HepG2 (cell line): ENCODE data around the gene ZNF326. TPM values are rescaled to one million over a fixed set of nuclear protein-coding genes. Genes with fewer than 3 reads are reported as not detected.

ENCODE experiments used
- ATAC-seq: fragments of 200-7000 bp; cut with Tn5 transposase; 3 replicates; pipeline ENCODE4 v1.9.1; 2020; ENCODE audit warnings: mild to moderate bottlenecking, moderate library complexity
- BruUV-seq: library from RNA; stranded (reverse); fragments of 400-500 nt; replicated peaks from 2 replicates; lab custom pipeline; 2021; lab: Mats Ljungman, UMichigan
- CTCF ChIA-PET: fragments of 300-600 bp; formaldehyde crosslinking; extraction: SDS; loops from one replicate; lab custom pipeline; 2021; ENCODE audit warnings: low total read pairs, inconsistent platforms, low intra/inter-chr PET ratio; lab: Yijun Ruan, JAX
- POLR2A ChIA-PET: fragments of 350-600 bp; sonication (Branson Sonifier 250); formaldehyde crosslinking; loops from one replicate; lab custom pipeline; 2020; ENCODE audit warnings: antibody characterized with exemption, inconsistent platforms; lab: Yijun Ruan, JAX
- DNase-seq: peaks from one replicate; pipeline ENCODE4 v3.0.0-alpha.2; 2015; ENCODE audit warnings: low spot score
- FAIRE-seq: peaks from 3 replicates; lab custom pipeline; 2011; peaks lifted over from hg19 to GRCh38; lab: Jason Lieb, UNC
- H2AFZ ChIP-seq: one replicate; pipeline ENCODE4 v1.6.1; 2011; ENCODE audit warnings: low read length, inconsistent platforms
- H3K27ac ChIP-seq: fragments of 300-600 bp; 3 replicates; pipeline ENCODE4 v1.8.0; 2011; ENCODE audit warnings: mixed run types, mild to moderate bottlenecking, mixed read lengths, low read length, inconsistent platforms; ENCODE audit not compliant: insufficient read depth; ENCODE audit errors: extremely low read length
- H3K27me3 ChIP-seq, 2 experiments: fragments of 200-600 bp in 1 of 2; 2 replicates in 1 of 2; 3 replicates in 1 of 2; pipeline versions ENCODE4 v1.6.0 to v1.8.0; 2011; ENCODE audit warnings: low read length in 2 of 2, mild to moderate bottlenecking in 2 of 2, moderate library complexity in 2 of 2, inconsistent platforms in 1 of 2; ENCODE audit not compliant: insufficient read depth in 2 of 2, control insufficient read depth in 1 of 2
- H3K36me3 ChIP-seq, 2 experiments: fragments of 200-600 bp in 1 of 2; replicated peaks in 1 of 2; 2 replicates in 1 of 2; 3 replicates in 1 of 2; pipeline versions ENCODE4 v1.5.1 to v1.8.0; 2011; ENCODE audit warnings: low read length in 2 of 2, inconsistent platforms in 1 of 2; ENCODE audit not compliant: insufficient read depth in 2 of 2, control insufficient read depth in 1 of 2
- H3K4me1 ChIP-seq: 2 replicates; pipeline ENCODE4 v1.5.1; 2012; ENCODE audit warnings: low read length, inconsistent platforms; ENCODE audit not compliant: insufficient read depth
- H3K4me2 ChIP-seq: 2 replicates; pipeline ENCODE4 v1.6.0; 2011; ENCODE audit warnings: low read depth, low read length, inconsistent platforms
- H3K4me3 ChIP-seq, 3 experiments: fragments of 200-600 bp in 1 of 3; sonication (generic), shearing (Covaris generic) in 1 of 3; replicated peaks in 1 of 3; 2 replicates each; pipeline ENCODE4 v1.5.1; 2011 to 2016; ENCODE audit warnings: low read length in 3 of 3, inconsistent platforms in 2 of 3, low read depth in 2 of 3, mild to moderate bottlenecking in 2 of 3, control low read depth in 1 of 3, mixed read lengths in 1 of 3; ENCODE audit not compliant: insufficient read depth in 1 of 3
- H3K79me2 ChIP-seq: one replicate; pipeline ENCODE4 v1.6.1; 2011; ENCODE audit warnings: low read length, inconsistent platforms; ENCODE audit not compliant: insufficient read depth
- H3K9ac ChIP-seq: 2 replicates; pipeline ENCODE4 v1.6.0; 2011; ENCODE audit warnings: mild to moderate bottlenecking, low read depth, low read length, inconsistent platforms; ENCODE audit not compliant: insufficient read depth
- H3K9me3 ChIP-seq: 2 replicates; pipeline ENCODE4 v1.5.1; 2012; ENCODE audit warnings: mild to moderate bottlenecking, low read length
- H4K20me1 ChIP-seq: 2 replicates; pipeline ENCODE4 v1.6.0; 2011; ENCODE audit warnings: inconsistent platforms, mild to moderate bottlenecking, low read length, moderate library complexity; ENCODE audit not compliant: insufficient read depth
- ARHGAP35 ChIP-seq: sonication (generic); formaldehyde crosslinking; IDR thresholded peaks from 2 replicates; pipeline ENCODE4 v1.9.0; 2022; ENCODE audit warnings: mild to moderate bottlenecking, inconsistent platforms, moderate library complexity, missing genetic modification reagents, borderline replicate concordance
- ATF3 ChIP-seq: sonication (generic); formaldehyde crosslinking; IDR thresholded peaks from 2 replicates; pipeline ENCODE4 v1.4.0; 2020; ENCODE audit warnings: missing genetic modification reagents
- CC2D1A ChIP-seq: sonication (generic); formaldehyde crosslinking; IDR thresholded peaks from 2 replicates; pipeline ENCODE4 v1.8.1; 2023; ENCODE audit warnings: mild to moderate bottlenecking, missing genetic modification reagents
- HINFP ChIP-seq: sonication (generic); formaldehyde crosslinking; IDR thresholded peaks from 2 replicates; pipeline ENCODE4 v1.4.0; 2020; ENCODE audit warnings: low read depth, mild to moderate bottlenecking, missing genetic modification reagents
- ISX ChIP-seq: sonication (generic); formaldehyde crosslinking; conservative IDR thresholded peaks from 2 replicates; pipeline ENCODE4 v1.5.0; 2020; ENCODE audit warnings: missing genetic modification reagents
- MNT ChIP-seq: fragments of 450-650 bp; IDR thresholded peaks from 2 replicates; pipeline ENCODE4 v1.6.1; 2016
- USF2 ChIP-seq, 2 experiments: sonication (generic) in 1 of 2; formaldehyde crosslinking in 1 of 2; IDR thresholded peaks; 2 replicates each; pipeline versions ENCODE4 v1.5.1 to v1.6.1; 2011 to 2020; ENCODE audit warnings: borderline replicate concordance in 1 of 2, low read depth in 1 of 2, low read length in 1 of 2, mild to moderate bottlenecking in 1 of 2, missing genetic modification reagents in 1 of 2, moderate library complexity in 1 of 2
- ZNF337 ChIP-seq: sonication (generic); formaldehyde crosslinking; IDR thresholded peaks from 2 replicates; pipeline ENCODE4 v1.5.1; 2020; ENCODE audit warnings: missing genetic modification reagents, low read depth, mild to moderate bottlenecking, borderline replicate concordance
- ZNF34 ChIP-seq: sonication (generic); formaldehyde crosslinking; IDR thresholded peaks from 2 replicates; pipeline ENCODE4 v1.4.0; 2020; ENCODE audit warnings: mild to moderate bottlenecking, missing genetic modification reagents, borderline replicate concordance
- ZNF501 ChIP-seq: sonication (generic); formaldehyde crosslinking; IDR thresholded peaks from 2 replicates; pipeline ENCODE4 v1.5.1; 2020; ENCODE audit warnings: mild to moderate bottlenecking, moderate library complexity, missing genetic modification reagents
- ZSCAN5A ChIP-seq: sonication (generic); formaldehyde crosslinking; IDR thresholded peaks from 2 replicates; pipeline ENCODE4 v1.8.0; 2022; ENCODE audit warnings: mild to moderate bottlenecking, missing genetic modification reagents, borderline replicate concordance
- WGBS: methylation state at CpG from one replicate; pipeline ENCODE4 v1.1.6; 2017; ENCODE audit warnings: low lambda C conversion rate; 5-methylcytosine and 5-hydroxymethylcytosine counted together
- in situ Hi-C: cut with HindIII; loops from 2 replicates; pipeline ENCODE4 v1.10.0; 2017; ENCODE audit warnings: low pct_unique_long_range_greater_than_20kb; ENCODE audit not compliant: extremely low pct_ligation_motif_present
- intact Hi-C: fragments of 100-400 bp; cut with micrococcal nuclease; formaldehyde crosslinking; loops from one replicate; pipeline ENCODE4 v1.10.0; 2022; ENCODE audit not compliant: unreplicated experiment
- polyA plus RNA-seq, 8 experiments: library from polyadenylated mRNA; depleted of rRNA in 3 of 8; stranded (reverse) in 7 of 8; unstranded in 1 of 8; fragments of >200 nt; fragmentation: Illumina TruSeq in 4 of 8; extraction: Trizol in 4 of 8; gene quantifications; 2 replicates each; pipeline versions ENCODE4 v1.2.1 to v1.2.3, GENCODE V29; 2011 to 2016; ENCODE audit warnings: low read depth in 4 of 8, missing spikeins in 1 of 8, mixed read lengths in 1 of 8; ENCODE audit not compliant: insufficient read depth in 1 of 8
- total RNA-seq, 5 experiments: library from RNA; depleted of rRNA; stranded (reverse); fragments of >200 nt; fragmentation: Illumina TruSeq; extraction: Trizol; gene quantifications; 2 replicates each; pipeline ENCODE4 v1.2.3, GENCODE V29; 2016; ENCODE audit warnings: low read depth in 1 of 5

Gene ZNF326
- total and polyA plus RNA-seq, 2 of the 13 experiments (the other 11 are each of a cell fraction or from before 2014, with no cell fraction given): 6.3 to 16.4 TPM

- TF ChIP-seq HINFP (CRISPR knock-in tag) (no peak), ZSCAN5A (CRISPR knock-in tag) (no peak)
These were observed 29.6 kb upstream of the ZNF326 start (continued) for GRCh38 chr1:89965193-89965768.

GRCh38 chr1:89966656-89967055 is 28.3 kb upstream of the ZNF326 start:
- CTCF ChIA-PET: no interaction called here
- Histone ChIP-seq H3K9me3 (no peaks in the 10 kb centered on the region), H2AFZ (no peak overlapping the region), H4K20me1 (no peaks in the 10 kb centered on the region), H3K27ac (no peak overlapping the region), H3K36me3 (no peaks in the 10 kb centered on the region), H3K9ac (no peak overlapping the region), H3K4me1 (no peaks in the 10 kb centered on the region), H3K4me3 (no peak overlapping the region), H3K79me2 (no peaks in the 10 kb centered on the region), H3K27me3 (no peaks in the 10 kb centered on the region), H3K4me2 (no peak overlapping the region)
- 58% methylated on average over 5 of the region's 5 CpGs for WGBS
- ATAC-seq: no peak
- DNase-seq: no peak
- POLR2A ChIA-PET: no interaction called here
- in situ Hi-C loops: no loop called here
- FAIRE-seq: no peak
- no TSS peak for BruUV-seq
- intact Hi-C loops: no loop called here
- no peak for TF ChIP-seq ARHGAP35 (CRISPR knock-in tag)
- no peak for TF ChIP-seq ISX (CRISPR knock-in tag)
- no peak for TF ChIP-seq ZNF34 (CRISPR knock-in tag)
- no peak for TF ChIP-seq USF2 (IDR thresholded peaks at IDR 0.05; ENCODE audit: low read depth, low read length)
- TF ChIP-seq USF2 (CRISPR knock-in tag; IDR thresholded peaks at IDR 0.05; ENCODE audit: borderline replicate concordance): no peak
- TF ChIP-seq MNT: no peak
- no peak for TF ChIP-seq ZNF501 (CRISPR knock-in tag)
- no peak for TF ChIP-seq ATF3
- TF ChIP-seq CC2D1A (CRISPR knock-in tag): no peak
- no peak for TF ChIP-seq ZNF337
